Stimulated activated CD4-positive, alpha-beta T cell treated with anti-CD3 and anti-CD28 coated beads, Interleukin-2, amount 100 ng/mL, for 24 hours (primary cell): ENCODE results near the gene HOXC13.

Experiments
- DNase-seq, 2 donors: peaks; one replicate each; pipeline ENCODE4 v3.0.0-alpha.2; 2020

HOXC13 gene

DNA sequence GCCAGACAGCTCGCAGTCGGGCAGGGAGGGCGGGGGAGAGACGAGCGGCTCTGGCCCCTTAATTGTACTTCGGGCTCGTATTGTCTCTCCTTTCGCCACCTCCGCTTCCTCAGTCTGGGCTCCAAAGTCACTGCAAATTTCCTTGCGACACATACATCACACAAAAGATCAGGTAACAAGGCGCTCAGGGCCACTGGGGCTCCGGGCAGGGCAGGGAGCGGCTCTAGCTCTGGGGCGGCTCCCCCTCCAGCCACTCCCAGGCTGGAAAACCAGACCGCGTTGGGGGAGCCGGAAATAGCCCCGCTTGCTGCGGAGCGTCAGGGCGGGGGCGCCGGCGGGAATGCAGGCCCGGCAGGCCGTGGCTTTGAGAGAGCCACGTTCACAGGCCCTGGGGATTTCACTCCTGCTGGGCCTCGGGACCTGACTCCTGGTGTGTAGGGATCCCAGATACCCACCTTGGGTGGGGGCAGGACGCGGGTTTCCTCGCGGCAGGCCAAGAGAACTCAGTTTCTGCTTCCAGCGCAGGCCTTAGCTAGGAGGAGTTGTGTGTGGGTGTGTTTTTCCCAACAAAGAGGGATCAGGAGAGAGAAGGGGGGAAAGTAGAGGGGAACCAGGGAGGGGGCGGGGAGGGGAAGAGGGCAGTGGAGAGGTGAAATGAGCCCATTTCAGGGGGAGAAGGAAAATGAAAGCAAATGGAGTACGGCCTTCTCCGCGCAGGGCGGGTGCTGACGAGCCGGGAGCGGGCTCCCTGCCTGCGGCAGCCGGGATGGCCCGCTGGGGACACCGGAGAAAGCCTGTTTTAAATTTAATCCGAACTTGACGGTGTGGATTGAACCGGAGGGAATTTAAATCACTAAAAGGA lies 57.0 kb downstream of the HOXC13 start:
- no peak for DNase-seq
